ENCODE results near the gene DCLRE1A. TPM values are rescaled to one million over a fixed set of nuclear protein-coding genes. Genes with fewer than 3 reads are reported as not detected.

DCLRE1A gene
- total RNA-seq, 1 donor from 2014 or later = 4.4 TPM

GRCh38 chr10:113791691-113792090 lies 62.2 kb downstream of the DCLRE1A start:
- DNase-seq (ENCODE audit: low read depth) = no peak

- peak; percentile 91 for DNase-seq (ENCODE audit: low read depth)
These were observed 65.2 kb downstream of the DCLRE1A start for GRCh38 chr10:113788604-113789083.

Other genes starting within 250 kb of the DCLRE1A start
- 4.1 and 5.6 TPM in 2 replicates for gene NRAP, start 190.0 kb downstream of the DCLRE1A start, total RNA-seq
- gene CASP7, start 174.2 kb downstream of the DCLRE1A start, total RNA-seq = 19.0 and 22.7 TPM in 2 replicates
- gene PLEKHS1, start 102.4 kb downstream of the DCLRE1A start, total RNA-seq = not detected in 2 replicates
- 21.2 and 26.9 TPM in 2 replicates for gene NHLRC2, start 579 bp upstream of the DCLRE1A start, total RNA-seq
- 0.67 TPM in 1 of 2 replicates, not detected in the other for gene ADRB1, start 189.8 kb upstream of the DCLRE1A start, total RNA-seq

Data from myocyte (in vitro differentiated cells).